Measurements from ENCODE around the gene RASGEF1C. TPM values are rescaled to one million over a fixed set of nuclear protein-coding genes. Genes with fewer than 3 reads are reported as not detected.

RASGEF1C gene
- total and polyA plus RNA-seq, 7 donors = 0.35 to 4.2 (median 1.1) TPM; not detected in 2

- Histone ChIP-seq H3K4me1 (peaks cover 0 to 9% (median 7%) of the 10 kb centered on the region in 4 donors), H3K27me3 (no peaks in the 10 kb centered on the region), H3K9me3 (no peaks in the 10 kb centered on the region), H3K36me3 (no peaks in the 10 kb centered on the region), H3K27ac (no peak overlapping the region), H3K4me3 (no peak overlapping the region)
- no peak for TF ChIP-seq EP300 (IDR thresholded peaks at IDR 0.05)
- TF ChIP-seq POLR2AphosphoS5 (IDR thresholded peaks at IDR 0.05) = no peak
- TF ChIP-seq CTCF (IDR thresholded peaks at IDR 0.05) = no peak
- no peak for TF ChIP-seq POLR2A (IDR thresholded peaks at IDR 0.05)
- WGBS, 2 donors = 78 to 84% methylated on average over 11 of the region's 11 CpGs
- DNase-seq = no peak
- intact Hi-C loops (cut with DNase I) = no loop called here
Observed at GRCh38 chr5:180086816-180087399, 122.1 kb downstream of the RASGEF1C start.

DNA sequence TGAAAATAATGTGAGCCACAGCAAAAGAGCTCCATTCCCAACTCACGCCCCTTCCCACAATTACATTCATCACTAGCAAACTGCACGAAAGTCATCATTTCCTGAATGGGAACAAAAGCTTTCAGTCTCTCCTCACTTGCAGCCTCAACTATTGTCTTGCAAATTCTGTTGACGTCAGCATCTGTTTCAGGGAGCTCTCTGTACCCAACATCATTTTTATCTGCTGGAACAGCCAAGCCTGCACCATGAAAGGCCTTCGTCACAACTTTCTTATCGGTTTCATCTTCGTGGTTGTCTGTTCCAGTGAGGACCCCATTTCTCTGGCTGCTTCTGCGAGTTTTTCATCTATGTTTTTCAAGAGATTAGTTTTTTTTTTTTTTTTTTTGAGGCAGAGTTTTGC is 123.2 kb downstream of the RASGEF1C start:
- Histone ChIP-seq H3K36me3 (no peaks in the 10 kb centered on the region), H3K9me3 (no peaks in the 10 kb centered on the region), H3K27me3 (no peaks in the 10 kb centered on the region), H3K4me3 (no peak overlapping the region), H3K27ac (no peak overlapping the region), H3K4me1 (peaks cover 0 to 5% (median 4%) of the 10 kb centered on the region in 4 donors)
- no peak for DNase-seq
- intact Hi-C loops (cut with DNase I) = no loop called here
- 56% methylated on average over 7 of the region's 7 CpGs for WGBS, 2 donors
- TF ChIP-seq CTCF (IDR thresholded peaks at IDR 0.05) = no peak
- TF ChIP-seq POLR2AphosphoS5 (IDR thresholded peaks at IDR 0.05) = no peak
- TF ChIP-seq POLR2A (IDR thresholded peaks at IDR 0.05) = no peak
- no peak for TF ChIP-seq EP300 (IDR thresholded peaks at IDR 0.05)

DNA sequence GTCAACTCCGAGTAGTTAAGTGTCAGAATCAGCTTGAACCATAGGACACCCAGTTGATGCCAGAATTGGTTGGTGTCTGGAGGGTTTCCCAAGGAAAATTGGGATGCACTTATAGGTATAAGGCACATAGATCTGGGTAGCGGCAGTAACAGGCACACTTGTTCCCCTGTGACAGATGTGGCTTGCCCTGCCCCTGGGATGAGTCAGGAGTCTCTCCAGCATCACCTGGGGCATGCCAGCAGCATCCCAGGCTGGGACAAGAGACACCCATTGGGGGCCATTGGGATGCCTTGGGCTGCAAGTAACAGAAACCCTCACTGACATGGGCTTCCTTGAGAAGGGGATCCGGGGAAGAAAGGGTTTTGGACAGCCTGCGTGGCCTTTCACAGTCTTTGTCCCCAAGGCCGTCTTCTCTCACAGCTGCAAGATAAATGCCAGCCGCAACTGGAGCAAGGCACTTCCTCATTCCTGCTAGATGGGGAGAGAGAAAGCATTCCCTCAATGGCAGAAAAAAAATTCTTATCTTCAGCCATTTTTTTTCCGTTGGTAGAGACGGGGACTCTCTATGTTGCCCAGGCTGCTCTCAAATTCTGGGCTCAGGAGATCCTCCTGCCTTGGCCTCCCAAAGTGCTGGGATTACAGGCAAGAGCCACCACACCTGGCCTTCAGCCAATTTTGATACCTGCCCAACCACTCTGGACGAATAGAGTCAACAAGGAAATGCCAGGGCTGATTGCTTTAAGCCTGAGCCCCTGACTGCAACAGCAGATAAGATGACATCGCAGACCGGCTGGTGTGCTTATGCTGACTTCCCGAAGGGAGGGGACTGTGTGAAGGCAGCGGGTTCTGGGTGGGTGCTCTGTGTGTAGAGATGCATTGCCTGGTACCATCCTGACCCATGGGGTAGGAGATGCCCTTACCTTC is 124.1 kb downstream of the RASGEF1C start:
- Histone ChIP-seq H3K36me3 (no peaks in the 10 kb centered on the region), H3K4me1 (peaks cover 0 to 1% (median 0%) of the 10 kb centered on the region in 4 donors), H3K9me3 (no peaks in the 10 kb centered on the region), H3K4me3 (no peak overlapping the region), H3K27ac (no peak overlapping the region), H3K27me3 (no peaks in the 10 kb centered on the region)
- intact Hi-C loops (cut with DNase I) = no loop called here
- TF ChIP-seq EP300 (IDR thresholded peaks at IDR 0.05) (no peak), POLR2A (IDR thresholded peaks at IDR 0.05) (no peak), POLR2AphosphoS5 (IDR thresholded peaks at IDR 0.05) (no peak), CTCF (IDR thresholded peaks at IDR 0.05) (no peak)
- WGBS, 2 donors = 18 to 33% methylated on average over 13 of the region's 13 CpGs
- no peak for DNase-seq

DNA sequence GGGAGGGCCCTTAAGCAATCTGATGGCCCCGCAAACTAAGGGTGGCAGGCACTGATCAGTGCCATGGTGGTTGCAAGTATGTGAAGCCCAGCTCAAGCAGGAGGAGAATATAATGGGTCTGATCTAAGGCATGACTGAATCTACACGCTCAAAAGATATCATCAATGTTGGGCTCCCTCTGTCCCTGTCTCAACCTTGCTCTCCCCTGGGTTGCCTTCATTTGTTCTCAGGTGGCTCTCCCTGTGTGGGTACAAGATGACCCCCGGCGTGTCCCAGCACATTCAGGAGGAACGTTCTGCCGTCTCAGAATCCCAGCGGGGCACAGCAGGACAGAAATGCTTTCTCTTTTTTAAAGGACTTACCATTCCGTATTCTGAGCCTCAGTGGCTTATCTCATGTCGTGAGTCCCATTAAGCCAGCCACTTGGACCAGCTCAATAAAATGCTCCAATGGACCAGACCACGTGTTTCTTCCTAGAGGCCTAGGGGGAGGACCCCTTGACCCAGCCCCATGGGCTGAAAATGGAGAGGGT is 125.4 kb downstream of the RASGEF1C start:
- intact Hi-C loops (cut with DNase I) = no loop called here
- Histone ChIP-seq H3K9me3 (no peaks in the 10 kb centered on the region), H3K27me3 (peaks cover 0 to 8% (median 0%) of the 10 kb centered on the region in 3 donors), H3K4me3 (no peak overlapping the region), H3K4me1 (no peaks in the 10 kb centered on the region), H3K27ac (no peak overlapping the region), H3K36me3 (no peaks in the 10 kb centered on the region)
- no peak for TF ChIP-seq EP300 (IDR thresholded peaks at IDR 0.05)
- no peak for TF ChIP-seq POLR2A (IDR thresholded peaks at IDR 0.05)
- no peak for TF ChIP-seq POLR2AphosphoS5 (IDR thresholded peaks at IDR 0.05)
- TF ChIP-seq CTCF (IDR thresholded peaks at IDR 0.05) = no peak
- 94 to 97% methylated on average over 10 of the region's 10 CpGs for WGBS, 2 donors
- DNase-seq = no peak
